Thoracic aorta (tissue), 2 donors: ENCODE results near the gene RELA. TPM values are rescaled to one million over a fixed set of nuclear protein-coding genes. Genes with fewer than 3 reads are reported as not detected.

Experiments used
- ATAC-seq: fragments of 150-250 bp; one replicate; pipeline ENCODE4 v1.8.0; 2017; ENCODE audit warnings: low read depth; ENCODE audit not compliant: insufficient number of reproducible peaks, low FRiP score
- DNase-seq: peaks from one replicate; pipeline ENCODE4 v3.0.0-alpha.2; 2020; ENCODE audit warnings: low spot score
- H3K27ac ChIP-seq, 2 donors: fragments of 200-600 bp; sonication (generic); 1 replicate in 1 of 2; 2 replicates in 1 of 2; pipeline ENCODE4 v1.5.1; 2016; ENCODE audit warnings: mild to moderate bottlenecking in 2 of 2, moderate library complexity in 2 of 2
- H3K27me3 ChIP-seq: fragments of 200-600 bp; sonication (generic); replicated peaks from 2 replicates; pipeline ENCODE4 v1.6.0; 2016; ENCODE audit warnings: mild to moderate bottlenecking; ENCODE audit not compliant: insufficient read depth
- H3K36me3 ChIP-seq: fragments of 200-600 bp; sonication (generic); one replicate; pipeline ENCODE4 v1.5.1; 2016
- H3K4me1 ChIP-seq, 2 donors: fragments of 200-600 bp; sonication (generic); 1 replicate in 1 of 2; 2 replicates in 1 of 2; pipeline versions ENCODE4 v1.5.1 to v1.6.0; 2016; ENCODE audit warnings: low read depth in 2 of 2, mild to moderate bottlenecking in 1 of 2; ENCODE audit not compliant: control insufficient read depth in 1 of 2
- H3K4me3 ChIP-seq: fragments of 200-600 bp; sonication (generic); 2 replicates; pipeline ENCODE4 v1.5.1; 2016; ENCODE audit warnings: mild to moderate bottlenecking
- H3K9me3 ChIP-seq: fragments of 200-600 bp; sonication (generic); 2 replicates; pipeline ENCODE4 v1.5.1; 2016
- total RNA-seq, 2 donors: library from RNA; depleted of rRNA; stranded (reverse); fragments of >200 nt; gene quantifications; one replicate each; pipeline versions ENCODE4 v1.1.0 to v1.2.3, GENCODE V29; 2016
- TF ChIP-seq, protein P1 (sequence below): fragments of 200-600 bp; sonication (generic); IDR thresholded peaks from one replicate; pipeline ENCODE4 v1.5.1; 2019; ENCODE audit warnings: antibody characterized with exemption

Gene RELA
- total RNA-seq, 2 donors from 2014 or later: 81.5 to 84.4 TPM

DNA sequence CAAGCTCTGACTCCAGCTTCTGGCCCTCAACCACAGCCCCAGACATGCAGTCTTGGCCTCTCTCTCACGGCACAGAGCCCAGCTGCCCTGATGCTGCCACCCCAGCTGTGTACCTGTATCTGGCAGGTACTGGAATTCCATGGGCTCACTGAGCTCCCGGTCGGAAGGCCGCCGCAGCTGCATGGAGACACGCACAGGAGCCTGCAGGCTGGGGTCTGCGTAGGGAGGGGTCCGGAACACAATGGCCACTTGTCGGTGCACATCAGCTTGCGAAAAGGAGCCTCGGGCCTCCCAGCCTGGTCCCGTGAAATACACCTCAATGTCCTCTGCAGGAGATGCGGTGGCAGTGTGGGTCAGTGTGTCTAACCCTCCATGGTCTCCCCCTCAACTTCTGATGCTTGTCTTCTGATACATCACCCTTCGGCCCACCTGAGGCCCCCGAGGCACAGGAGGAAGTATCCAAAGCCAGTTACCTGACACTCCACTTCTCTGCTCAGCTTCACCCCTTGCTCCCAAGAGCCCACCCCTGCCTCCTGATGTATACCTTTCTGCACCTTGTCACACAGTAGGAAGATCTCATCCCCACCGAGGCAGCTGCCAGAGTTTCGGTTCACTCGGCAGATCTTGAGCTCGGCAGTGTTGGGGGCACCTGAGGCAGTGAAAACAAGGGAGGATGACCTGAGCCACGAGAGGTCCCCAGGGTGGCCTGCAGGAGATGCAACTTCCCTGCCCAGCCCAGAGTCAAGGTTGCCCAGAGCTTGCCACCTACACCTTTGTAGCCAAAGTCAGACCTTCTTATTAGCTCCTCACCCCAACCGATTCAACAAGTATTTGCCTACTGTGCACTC is 4.3 kb downstream of the RELA start:
- ATAC-seq (no peak), DNase-seq (no peak)
- TF ChIP-seq, protein P1, sequence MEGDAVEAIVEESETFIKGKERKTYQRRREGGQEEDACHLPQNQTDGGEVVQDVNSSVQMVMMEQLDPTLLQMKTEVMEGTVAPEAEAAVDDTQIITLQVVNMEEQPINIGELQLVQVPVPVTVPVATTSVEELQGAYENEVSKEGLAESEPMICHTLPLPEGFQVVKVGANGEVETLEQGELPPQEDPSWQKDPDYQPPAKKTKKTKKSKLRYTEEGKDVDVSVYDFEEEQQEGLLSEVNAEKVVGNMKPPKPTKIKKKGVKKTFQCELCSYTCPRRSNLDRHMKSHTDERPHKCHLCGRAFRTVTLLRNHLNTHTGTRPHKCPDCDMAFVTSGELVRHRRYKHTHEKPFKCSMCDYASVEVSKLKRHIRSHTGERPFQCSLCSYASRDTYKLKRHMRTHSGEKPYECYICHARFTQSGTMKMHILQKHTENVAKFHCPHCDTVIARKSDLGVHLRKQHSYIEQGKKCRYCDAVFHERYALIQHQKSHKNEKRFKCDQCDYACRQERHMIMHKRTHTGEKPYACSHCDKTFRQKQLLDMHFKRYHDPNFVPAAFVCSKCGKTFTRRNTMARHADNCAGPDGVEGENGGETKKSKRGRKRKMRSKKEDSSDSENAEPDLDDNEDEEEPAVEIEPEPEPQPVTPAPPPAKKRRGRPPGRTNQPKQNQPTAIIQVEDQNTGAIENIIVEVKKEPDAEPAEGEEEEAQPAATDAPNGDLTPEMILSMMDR: no peak
- Histone ChIP-seq H3K36me3 (peaks cover 70% of the 10 kb centered on the region), H3K4me1 (peaks cover 17 to 38% of the 10 kb centered on the region in 2 donors), H3K4me3 (no peak overlapping the region), H3K27ac (no peak overlapping the region), H3K27me3 (no peaks in the 10 kb centered on the region), H3K9me3 (no peaks in the 10 kb centered on the region)

DNA sequence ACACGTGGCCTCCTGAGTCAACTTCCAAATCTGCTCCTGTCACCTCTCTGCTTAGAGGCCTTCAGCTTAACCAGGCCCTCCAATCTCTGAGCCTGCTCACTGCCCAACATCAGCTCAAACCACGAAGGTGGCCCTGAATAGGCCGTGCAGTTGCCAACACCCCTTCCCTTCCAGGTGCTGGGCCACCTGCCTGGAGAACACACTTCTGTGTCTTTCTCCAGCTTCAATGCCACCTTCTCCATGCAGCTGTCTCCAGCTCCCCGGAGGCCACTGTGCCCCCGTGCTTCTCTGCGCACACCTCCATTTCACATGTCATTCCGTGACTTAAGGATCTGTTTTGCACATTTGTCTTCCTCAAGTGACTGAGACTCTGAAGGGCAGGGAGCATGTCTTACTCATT is 5.3 kb downstream of the RELA start:
- ATAC-seq: no peak

GRCh38 chr11:65655570-65656332 is 7.0 kb downstream of the RELA start:
- H3K4me3 ChIP-seq: no peak overlapping the region
- no peak overlapping the region for H3K27ac ChIP-seq
- H3K4me1 ChIP-seq: peaks cover 22 to 39% of the 10 kb centered on the region in 2 donors
- DNase-seq (no peak), ATAC-seq (no peak)
- H3K27me3 ChIP-seq: no peaks in the 10 kb centered on the region
- TF ChIP-seq, protein P1: no peak
- no peaks in the 10 kb centered on the region for H3K9me3 ChIP-seq
- H3K36me3 ChIP-seq: peaks cover 63% of the 10 kb centered on the region

More for the DNA sequence above, 5.3 kb downstream of the RELA start:
- no peak overlapping the region for H3K4me3 ChIP-seq
- no peak for DNase-seq
- no peak overlapping the region for H3K27ac ChIP-seq
- H3K36me3 ChIP-seq: peaks cover 70% of the 10 kb centered on the region
- no peaks in the 10 kb centered on the region for H3K9me3 ChIP-seq
- TF ChIP-seq, protein P1: no peak
- H3K4me1 ChIP-seq: peaks cover 21 to 43% of the 10 kb centered on the region in 2 donors
- no peaks in the 10 kb centered on the region for H3K27me3 ChIP-seq

DNA sequence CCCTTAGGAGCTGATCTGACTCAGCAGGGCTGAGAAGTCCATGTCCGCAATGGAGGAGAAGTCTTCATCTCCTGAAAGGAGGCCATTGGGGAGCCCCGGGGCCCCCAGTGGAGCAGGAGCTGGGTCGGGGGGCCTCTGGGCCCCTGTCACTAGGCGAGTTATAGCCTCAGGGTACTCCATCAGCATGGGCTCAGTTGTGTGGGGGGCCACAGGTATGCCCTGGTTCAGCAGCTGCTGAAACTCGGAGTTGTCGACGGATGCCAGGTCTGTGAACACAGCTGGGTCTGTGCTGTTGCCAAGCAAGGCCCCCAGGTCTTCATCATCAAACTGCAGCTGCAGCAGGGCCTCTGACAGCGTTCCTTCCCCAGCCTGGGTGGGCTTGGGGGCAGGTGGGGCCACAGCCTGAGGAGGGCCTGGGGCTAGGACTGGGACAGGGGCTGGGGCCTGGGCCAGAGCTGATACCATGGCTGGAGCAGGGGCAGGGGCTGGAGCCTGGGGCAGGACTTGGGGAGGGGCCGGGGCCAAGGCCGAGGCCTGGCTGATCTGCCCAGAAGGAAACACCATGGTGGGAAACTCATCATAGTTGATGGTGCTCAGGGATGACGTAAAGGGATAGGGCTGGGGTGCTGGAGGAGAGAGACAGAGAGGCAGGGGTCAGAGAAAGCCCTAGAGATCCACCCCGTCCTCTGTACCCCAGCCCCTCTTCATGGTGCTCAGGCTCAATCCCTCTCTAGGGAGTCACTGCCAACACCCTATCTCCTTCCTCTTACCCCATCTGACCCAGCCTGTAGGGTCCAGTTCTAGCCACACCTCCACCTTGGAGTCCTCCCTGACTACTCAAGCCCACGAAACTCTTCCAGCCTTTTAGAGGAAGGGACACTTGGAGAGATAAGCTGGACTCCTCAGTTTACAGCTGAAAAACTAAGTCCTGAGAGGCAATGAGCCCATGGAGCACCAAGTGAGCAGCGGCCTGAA is 8.1 kb downstream of the RELA start:
- DNase-seq: no peak
- TF ChIP-seq, protein P1: no peak
- no peaks in the 10 kb centered on the region for H3K9me3 ChIP-seq
- no peak for ATAC-seq
- peak overlapping the region in 1 of 2 donors; percentile 22 for H3K27ac ChIP-seq
- no peak overlapping the region for H3K4me3 ChIP-seq
- no peaks in the 10 kb centered on the region for H3K27me3 ChIP-seq
- peaks cover 62% of the 10 kb centered on the region for H3K36me3 ChIP-seq
- peaks cover 18 to 29% of the 10 kb centered on the region in 2 donors for H3K4me1 ChIP-seq
